ENCODE measurements around the gene PCSK7. TPM values are rescaled to one million over a fixed set of nuclear protein-coding genes. Genes with fewer than 3 reads are reported as not detected.
"Not testable (repeated sequence)": the region's sequence is repeated elsewhere in the genome, so short reads cannot be mapped to it uniquely, and the experiment has no call there.

PCSK7 gene, protein sequence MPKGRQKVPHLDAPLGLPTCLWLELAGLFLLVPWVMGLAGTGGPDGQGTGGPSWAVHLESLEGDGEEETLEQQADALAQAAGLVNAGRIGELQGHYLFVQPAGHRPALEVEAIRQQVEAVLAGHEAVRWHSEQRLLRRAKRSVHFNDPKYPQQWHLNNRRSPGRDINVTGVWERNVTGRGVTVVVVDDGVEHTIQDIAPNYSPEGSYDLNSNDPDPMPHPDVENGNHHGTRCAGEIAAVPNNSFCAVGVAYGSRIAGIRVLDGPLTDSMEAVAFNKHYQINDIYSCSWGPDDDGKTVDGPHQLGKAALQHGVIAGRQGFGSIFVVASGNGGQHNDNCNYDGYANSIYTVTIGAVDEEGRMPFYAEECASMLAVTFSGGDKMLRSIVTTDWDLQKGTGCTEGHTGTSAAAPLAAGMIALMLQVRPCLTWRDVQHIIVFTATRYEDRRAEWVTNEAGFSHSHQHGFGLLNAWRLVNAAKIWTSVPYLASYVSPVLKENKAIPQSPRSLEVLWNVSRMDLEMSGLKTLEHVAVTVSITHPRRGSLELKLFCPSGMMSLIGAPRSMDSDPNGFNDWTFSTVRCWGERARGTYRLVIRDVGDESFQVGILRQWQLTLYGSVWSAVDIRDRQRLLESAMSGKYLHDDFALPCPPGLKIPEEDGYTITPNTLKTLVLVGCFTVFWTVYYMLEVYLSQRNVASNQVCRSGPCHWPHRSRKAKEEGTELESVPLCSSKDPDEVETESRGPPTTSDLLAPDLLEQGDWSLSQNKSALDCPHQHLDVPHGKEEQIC
- total RNA-seq = 10 to 100 TPM; 25.3 to 32.8 TPM

DNA sequence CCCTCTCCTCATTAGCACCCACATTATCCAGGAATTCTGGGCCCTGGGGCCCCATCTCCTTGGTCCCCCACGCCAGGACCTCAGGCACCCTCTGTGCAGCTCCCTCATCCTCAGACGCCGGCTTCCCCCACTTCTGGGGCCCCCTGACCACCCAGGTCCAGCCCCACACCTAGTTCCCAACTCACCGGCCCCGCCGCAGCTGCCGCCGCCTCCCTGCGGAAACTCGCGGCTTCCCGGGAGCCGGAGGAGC lies at the start of gene PCSK7:
TSS of gene PCSK7 (minus strand) at position 232 of the 250 bp plus-strand sequence. CDS start 2,229 bp downstream, outside the sequence.
- peaks cover 36% of the 10 kb centered on the region for H3K36me3 ChIP-seq
- peaks cover 0 to 34% of the 10 kb centered on the region in 2 donors for H3K4me1 ChIP-seq
- no peaks in the 10 kb centered on the region for H3K9me3 ChIP-seq
- TF ChIP-seq, protein P1, sequence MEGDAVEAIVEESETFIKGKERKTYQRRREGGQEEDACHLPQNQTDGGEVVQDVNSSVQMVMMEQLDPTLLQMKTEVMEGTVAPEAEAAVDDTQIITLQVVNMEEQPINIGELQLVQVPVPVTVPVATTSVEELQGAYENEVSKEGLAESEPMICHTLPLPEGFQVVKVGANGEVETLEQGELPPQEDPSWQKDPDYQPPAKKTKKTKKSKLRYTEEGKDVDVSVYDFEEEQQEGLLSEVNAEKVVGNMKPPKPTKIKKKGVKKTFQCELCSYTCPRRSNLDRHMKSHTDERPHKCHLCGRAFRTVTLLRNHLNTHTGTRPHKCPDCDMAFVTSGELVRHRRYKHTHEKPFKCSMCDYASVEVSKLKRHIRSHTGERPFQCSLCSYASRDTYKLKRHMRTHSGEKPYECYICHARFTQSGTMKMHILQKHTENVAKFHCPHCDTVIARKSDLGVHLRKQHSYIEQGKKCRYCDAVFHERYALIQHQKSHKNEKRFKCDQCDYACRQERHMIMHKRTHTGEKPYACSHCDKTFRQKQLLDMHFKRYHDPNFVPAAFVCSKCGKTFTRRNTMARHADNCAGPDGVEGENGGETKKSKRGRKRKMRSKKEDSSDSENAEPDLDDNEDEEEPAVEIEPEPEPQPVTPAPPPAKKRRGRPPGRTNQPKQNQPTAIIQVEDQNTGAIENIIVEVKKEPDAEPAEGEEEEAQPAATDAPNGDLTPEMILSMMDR (IDR thresholded peaks at IDR 0.05) = no peak
- peak; percentile 84 for DNase-seq (ENCODE audit: low spot score)
- peak within 1 kb of the TSS; percentile 67 to 97 for H3K4me3 ChIP-seq
- H3K27ac ChIP-seq = peak within 1 kb of the TSS; percentile 97
- H3K27me3 ChIP-seq = no peaks in the 10 kb centered on the region

DNA sequence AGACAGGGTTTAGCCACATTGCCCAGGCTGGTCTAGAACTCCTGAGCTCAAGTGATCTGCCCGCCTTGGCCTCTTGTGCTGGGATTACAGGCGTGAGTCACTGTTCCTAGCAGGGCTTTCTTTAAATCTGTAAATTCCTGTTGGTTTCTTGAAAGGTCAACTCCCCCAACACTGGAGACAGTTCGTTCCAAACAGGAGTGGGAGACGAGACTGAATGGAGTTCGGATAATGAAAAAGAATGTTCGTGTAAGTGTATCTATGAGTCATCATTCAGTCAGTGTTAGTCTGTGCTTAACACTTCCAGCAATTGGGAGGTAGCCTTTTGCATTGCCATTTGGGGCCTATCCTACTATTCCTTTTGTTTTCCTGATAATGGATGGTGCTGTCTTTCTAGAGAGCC lies 49.3 kb upstream of the PCSK7 start:
- DNase-seq (ENCODE audit: low spot score) = no peak
- Histone ChIP-seq H3K27ac (no peak overlapping the region), H3K4me3 (no peak overlapping the region), H3K27me3 (no peaks in the 10 kb centered on the region), H3K36me3 (peaks cover 55% of the 10 kb centered on the region), H3K9me3 (no peaks in the 10 kb centered on the region), H3K4me1 (no peaks in the 10 kb centered on the region)
- TF ChIP-seq, protein P1 (IDR thresholded peaks at IDR 0.05) = no peak

DNA sequence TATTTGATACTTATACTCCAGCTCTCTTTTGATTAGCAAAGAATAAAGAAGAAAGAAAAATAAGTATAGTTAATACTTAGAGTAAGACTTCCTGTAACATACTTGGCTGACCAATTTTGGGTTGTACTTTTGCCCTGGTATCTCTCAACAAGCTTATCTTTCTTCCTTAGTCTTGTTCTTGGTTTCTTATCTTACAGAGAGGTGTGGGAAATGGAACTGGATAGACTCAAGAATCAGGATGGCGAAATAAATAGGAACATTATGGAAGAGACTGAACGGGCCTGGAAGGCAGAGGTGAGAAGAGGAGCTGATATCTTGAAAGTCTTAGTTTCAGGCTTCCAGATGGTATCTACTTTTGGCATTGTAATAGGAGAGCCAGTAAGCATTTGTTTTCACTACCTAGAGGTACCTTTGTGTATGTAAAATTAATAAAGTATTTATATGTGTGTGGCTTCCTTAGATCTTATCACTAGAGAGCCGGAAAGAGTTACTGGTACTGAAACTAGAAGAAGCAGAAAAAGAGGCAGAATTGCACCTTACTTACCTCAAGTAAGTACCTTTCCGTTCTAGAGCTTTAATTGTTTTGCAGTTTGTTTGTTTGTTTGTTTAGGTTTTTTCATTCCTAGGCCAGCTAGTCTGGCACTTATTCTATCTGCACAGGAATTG lies 48.0 kb upstream of the PCSK7 start:
- H3K9me3 ChIP-seq = no peaks in the 10 kb centered on the region
- no peak overlapping the region for H3K27ac ChIP-seq
- H3K4me1 ChIP-seq = no peaks in the 10 kb centered on the region
- TF ChIP-seq, protein P1 (IDR thresholded peaks at IDR 0.05) = no peak
- no peaks in the 10 kb centered on the region for H3K27me3 ChIP-seq
- DNase-seq (ENCODE audit: low spot score) = no peak
- H3K36me3 ChIP-seq = peaks cover 49% of the 10 kb centered on the region
- no peak overlapping the region for H3K4me3 ChIP-seq

DNA sequence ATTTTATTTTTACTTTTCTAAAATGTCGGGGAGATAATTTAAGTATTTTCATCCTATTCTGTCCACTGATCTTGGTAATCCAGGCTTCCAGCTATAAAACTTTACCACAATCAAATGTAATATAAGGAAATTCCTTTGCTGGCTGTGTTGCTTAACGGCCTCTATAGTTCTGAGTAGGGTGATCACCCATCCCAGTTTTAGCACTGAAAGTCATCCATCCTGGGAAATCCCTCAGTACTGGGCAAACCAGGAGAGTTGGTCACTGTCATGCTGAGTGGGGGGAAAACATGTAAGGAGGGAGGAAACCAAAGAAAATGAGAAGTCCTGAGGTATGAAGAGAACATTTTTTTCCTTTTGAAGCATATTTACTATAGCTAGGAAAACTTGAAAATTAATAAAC lies 46.5 kb upstream of the PCSK7 start:
- Histone ChIP-seq H3K27ac (no peak overlapping the region), H3K4me3 (no peak overlapping the region), H3K27me3 (no peaks in the 10 kb centered on the region), H3K4me1 (no peaks in the 10 kb centered on the region), H3K9me3 (no peaks in the 10 kb centered on the region), H3K36me3 (peaks cover 38% of the 10 kb centered on the region)
- TF ChIP-seq, protein P1 (IDR thresholded peaks at IDR 0.05) = no peak
- DNase-seq (ENCODE audit: low spot score) = no peak

DNA sequence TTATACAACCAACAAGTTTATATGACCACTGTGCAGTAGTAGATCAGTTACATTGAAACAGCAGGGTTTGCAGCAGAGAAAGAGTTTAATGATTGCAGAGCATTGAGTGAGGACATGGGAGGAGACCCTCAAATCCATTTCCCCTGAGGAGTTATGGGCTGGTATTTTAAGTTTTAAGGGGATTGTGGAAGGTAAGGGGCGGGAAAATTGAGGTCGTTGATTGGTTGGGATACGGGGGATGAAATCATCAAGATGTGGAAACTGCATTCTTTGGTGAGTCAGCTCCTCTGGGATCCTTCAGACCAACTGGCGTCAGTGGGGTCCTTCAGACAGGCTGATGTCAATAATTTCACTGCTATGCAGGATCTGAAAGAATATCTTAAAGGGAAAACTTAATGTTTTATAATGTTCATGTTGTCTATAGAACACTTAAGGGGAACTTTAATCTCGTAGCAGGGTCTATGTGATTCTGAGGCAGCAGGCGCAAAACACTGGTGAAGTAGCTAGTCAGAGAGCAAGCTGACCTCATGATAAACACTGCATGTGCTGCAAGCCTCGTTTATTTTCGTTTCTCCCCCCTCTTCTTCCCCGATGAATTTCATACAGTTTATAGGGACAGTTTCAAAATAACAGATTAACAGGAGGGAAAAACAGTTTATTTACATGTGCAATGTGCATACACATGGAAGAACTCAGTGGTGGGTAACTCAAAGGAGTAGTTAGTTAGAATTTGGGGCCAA lies 41.8 kb upstream of the PCSK7 start:
- TF ChIP-seq, protein P1 (IDR thresholded peaks at IDR 0.05) = no peak
- no peak overlapping the region for H3K4me3 ChIP-seq
- H3K27me3 ChIP-seq = no peaks in the 10 kb centered on the region
- H3K27ac ChIP-seq = no peak overlapping the region
- H3K36me3 ChIP-seq = peaks cover 14% of the 10 kb centered on the region
- no peaks in the 10 kb centered on the region for H3K9me3 ChIP-seq
- no peak for DNase-seq (ENCODE audit: low spot score)
- no peaks in the 10 kb centered on the region for H3K4me1 ChIP-seq

DNA sequence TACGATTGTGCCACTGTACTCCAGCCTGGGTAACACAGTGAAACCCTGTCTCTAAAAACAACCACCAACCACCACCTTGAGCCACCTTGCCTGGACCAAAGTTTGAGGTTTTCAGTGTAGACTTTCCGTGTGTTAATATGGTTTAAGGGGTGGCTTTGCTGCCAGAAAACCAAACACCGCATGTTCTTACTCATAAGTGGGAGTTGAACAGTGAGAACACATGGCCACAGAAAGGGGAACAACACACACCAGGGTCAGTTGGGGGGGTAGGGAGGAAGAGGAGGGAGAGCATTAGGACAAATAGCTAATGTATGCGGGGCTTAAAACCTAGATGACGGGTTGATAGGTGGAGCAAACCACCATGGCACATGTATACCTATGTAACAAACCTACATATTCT lies 40.3 kb upstream of the PCSK7 start:
- not testable (repeated sequence) for H3K4me1 ChIP-seq; H3K27me3 ChIP-seq; H3K27ac ChIP-seq; DNase-seq (ENCODE audit: low spot score); H3K4me3 ChIP-seq; H3K9me3 ChIP-seq
- peaks cover 14% of the 10 kb centered on the region for H3K36me3 ChIP-seq

Data from right atrium auricular region (tissue), 2 donors.